Chondrocyte (in vitro differentiated cells): ENCODE data around the gene PDHA1. TPM values are rescaled to one million over a fixed set of nuclear protein-coding genes. Genes with fewer than 3 reads are reported as not detected.

Source experiments
- DNase-seq: peaks from one replicate; pipeline ENCODE4 v3.0.0; 2021; ENCODE audit warnings: mixed read lengths, low spot score
- H3K27ac Mint-ChIP-seq: one replicate; pipeline ENCODE4 v1.8.0; 2021; ENCODE audit warnings: mild to moderate bottlenecking, moderate library complexity, mixed read lengths; ENCODE audit not compliant: unreplicated experiment
- H3K27me3 Mint-ChIP-seq: 2 replicates; pipeline ENCODE4 v1.8.0; 2021; ENCODE audit warnings: low read depth, mixed read lengths
- H3K36me3 Mint-ChIP-seq: 2 replicates; pipeline ENCODE4 v1.8.0; 2021; ENCODE audit warnings: low read depth, mixed read lengths
- H3K4me1 Mint-ChIP-seq: 2 replicates; pipeline ENCODE4 v1.8.0; 2021; ENCODE audit warnings: low read depth, mild to moderate bottlenecking, mixed read lengths
- H3K4me3 Mint-ChIP-seq: one replicate; pipeline ENCODE4 v1.8.0; 2021; ENCODE audit warnings: mild to moderate bottlenecking, moderate library complexity, mixed read lengths; ENCODE audit not compliant: unreplicated experiment
- H3K9me3 Mint-ChIP-seq: 2 replicates; pipeline ENCODE4 v1.8.0; 2021; ENCODE audit warnings: low read depth, mixed read lengths
- long read RNA-seq: library from polyadenylated mRNA; stranded (forward); transcript quantifications from one replicate; pipeline ENCODE4 v2.0.0, GENCODE V29; 2021
- total RNA-seq: library from RNA; stranded (reverse); gene quantifications from 3 replicates; pipeline ENCODE4 v1.2.1, GENCODE V29; 2021
- TF ChIP-seq, protein P1 (sequence below): fragments of 200-600 bp; sonication (generic); IDR thresholded peaks from 2 replicates; pipeline ENCODE4 v1.5.0; 2021; ENCODE audit warnings: antibody characterized with exemption, mild to moderate bottlenecking, moderate library complexity

PDHA1 gene
- 119 to 134 TPM (median 129 TPM) in 3 replicates for total RNA-seq
- long read RNA-seq, transcript PDHA1-204 (12 exons, 3,484 nt) = minor isoform, 6 of 202 reads
- long read RNA-seq, transcript PDHA1-206 (11 exons, 3,310 nt) = major isoform, 122 of 202 reads
- long read RNA-seq, partial matches to known transcripts = 57 of 202 reads
- long read RNA-seq, other reads (novel, unspliced or antisense) = 13 of 202 reads

GRCh38 chrX:19343535-19344408, at the start of gene PDHA1:
TSS of gene PDHA1 (plus strand) at chrX:19343927. CDS start at chrX:19344038, 111 bp downstream.
- TF ChIP-seq, protein P1, sequence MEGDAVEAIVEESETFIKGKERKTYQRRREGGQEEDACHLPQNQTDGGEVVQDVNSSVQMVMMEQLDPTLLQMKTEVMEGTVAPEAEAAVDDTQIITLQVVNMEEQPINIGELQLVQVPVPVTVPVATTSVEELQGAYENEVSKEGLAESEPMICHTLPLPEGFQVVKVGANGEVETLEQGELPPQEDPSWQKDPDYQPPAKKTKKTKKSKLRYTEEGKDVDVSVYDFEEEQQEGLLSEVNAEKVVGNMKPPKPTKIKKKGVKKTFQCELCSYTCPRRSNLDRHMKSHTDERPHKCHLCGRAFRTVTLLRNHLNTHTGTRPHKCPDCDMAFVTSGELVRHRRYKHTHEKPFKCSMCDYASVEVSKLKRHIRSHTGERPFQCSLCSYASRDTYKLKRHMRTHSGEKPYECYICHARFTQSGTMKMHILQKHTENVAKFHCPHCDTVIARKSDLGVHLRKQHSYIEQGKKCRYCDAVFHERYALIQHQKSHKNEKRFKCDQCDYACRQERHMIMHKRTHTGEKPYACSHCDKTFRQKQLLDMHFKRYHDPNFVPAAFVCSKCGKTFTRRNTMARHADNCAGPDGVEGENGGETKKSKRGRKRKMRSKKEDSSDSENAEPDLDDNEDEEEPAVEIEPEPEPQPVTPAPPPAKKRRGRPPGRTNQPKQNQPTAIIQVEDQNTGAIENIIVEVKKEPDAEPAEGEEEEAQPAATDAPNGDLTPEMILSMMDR = no peak
- Mint-ChIP-seq H3K27me3 (no peaks in the 10 kb centered on the region), H3K36me3 (no peaks in the 10 kb centered on the region), H3K4me1 (peaks cover 26% of the 10 kb centered on the region), H3K27ac (peak within 1 kb of the TSS; percentile 92), H3K4me3 (peak within 1 kb of the TSS; percentile 79), H3K9me3 (peaks cover 6% of the 10 kb centered on the region)
- peak; percentile 96 for DNase-seq

DNA sequence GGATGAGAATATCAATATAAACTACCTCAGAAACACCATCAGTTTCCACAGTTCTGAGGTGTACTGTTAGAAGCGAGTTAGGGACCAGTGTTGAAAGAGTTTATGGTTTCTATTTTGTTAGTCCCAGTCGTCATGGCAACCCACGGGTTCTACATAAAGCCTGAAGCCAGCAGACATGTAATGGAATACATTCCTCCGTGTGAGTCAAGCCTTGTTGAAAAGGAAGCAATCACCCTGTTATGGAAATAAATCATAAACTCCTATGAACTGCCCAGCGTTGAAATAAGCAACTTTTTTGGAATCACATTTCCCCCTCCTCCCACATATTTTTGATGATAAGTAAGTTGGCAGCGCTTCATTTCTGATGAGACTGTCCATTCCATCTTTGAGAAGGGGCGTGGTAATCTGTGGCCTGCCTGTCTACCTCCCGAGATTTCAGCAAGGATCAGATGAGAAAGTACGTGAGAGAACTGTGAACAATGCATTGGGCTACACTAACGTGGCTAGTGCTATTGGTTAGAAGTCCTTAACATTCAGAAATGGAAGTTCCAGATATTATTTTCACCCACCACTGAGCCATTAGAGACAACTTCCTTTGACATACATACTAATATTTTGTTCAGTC, 40.4 kb upstream of the PDHA1 start:
- H3K4me3 Mint-ChIP-seq = no peak overlapping the region
- no peaks in the 10 kb centered on the region for H3K36me3 Mint-ChIP-seq
- DNase-seq = no peak
- H3K9me3 Mint-ChIP-seq = peaks cover 6% of the 10 kb centered on the region
- no peaks in the 10 kb centered on the region for H3K27me3 Mint-ChIP-seq
- H3K4me1 Mint-ChIP-seq = peaks cover 5% of the 10 kb centered on the region
- TF ChIP-seq, protein P1 = no peak
- peak overlapping the region; percentile 78 for H3K27ac Mint-ChIP-seq

GRCh38 chrX:19326567-19326966, 17.2 kb upstream of the PDHA1 start:
- peaks cover 11% of the 10 kb centered on the region for H3K9me3 Mint-ChIP-seq
- no peak for DNase-seq
- peaks cover 2% of the 10 kb centered on the region for H3K27me3 Mint-ChIP-seq
- TF ChIP-seq, protein P1 = no peak
- H3K27ac Mint-ChIP-seq = no peak overlapping the region
- no peaks in the 10 kb centered on the region for H3K4me1 Mint-ChIP-seq
- H3K4me3 Mint-ChIP-seq = no peak overlapping the region
- no peaks in the 10 kb centered on the region for H3K36me3 Mint-ChIP-seq

DNA sequence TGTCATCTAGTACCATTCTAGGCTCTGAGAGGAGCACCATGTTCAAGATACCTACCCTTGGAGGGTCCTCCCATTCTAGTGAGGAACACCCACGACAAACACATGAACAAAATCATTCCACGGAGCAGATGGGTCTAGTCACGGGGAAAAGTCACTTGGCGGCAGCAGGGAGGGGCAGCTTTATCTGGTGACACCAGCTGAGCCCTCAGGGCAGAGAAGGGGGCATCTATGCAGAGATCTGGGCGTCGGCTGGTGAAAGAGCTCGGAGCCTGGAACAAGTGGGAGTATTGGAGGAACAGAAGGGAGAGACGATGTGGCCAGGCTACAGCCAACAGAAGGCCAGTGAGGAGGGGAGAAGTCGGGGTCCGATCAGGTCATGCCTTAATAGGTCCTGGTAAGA, 11.9 kb upstream of the PDHA1 start:
- peaks cover 18% of the 10 kb centered on the region for H3K9me3 Mint-ChIP-seq

More for the DNA sequence above, 11.9 kb upstream of the PDHA1 start:
- no peak overlapping the region for H3K4me3 Mint-ChIP-seq
- H3K4me1 Mint-ChIP-seq = no peaks in the 10 kb centered on the region
- H3K27ac Mint-ChIP-seq = no peak overlapping the region
- no peak for DNase-seq
- peaks cover 2% of the 10 kb centered on the region for H3K36me3 Mint-ChIP-seq
- peaks cover 2% of the 10 kb centered on the region for H3K27me3 Mint-ChIP-seq
- TF ChIP-seq, protein P1 = no peak
